ENCODE results near the gene ANO9. TPM values are rescaled to one million over a fixed set of nuclear protein-coding genes. Genes with fewer than 3 reads are reported as not detected.

Gene ANO9
- total RNA-seq, 1 donor from 2014 or later: 0.38 TPM

DNA sequence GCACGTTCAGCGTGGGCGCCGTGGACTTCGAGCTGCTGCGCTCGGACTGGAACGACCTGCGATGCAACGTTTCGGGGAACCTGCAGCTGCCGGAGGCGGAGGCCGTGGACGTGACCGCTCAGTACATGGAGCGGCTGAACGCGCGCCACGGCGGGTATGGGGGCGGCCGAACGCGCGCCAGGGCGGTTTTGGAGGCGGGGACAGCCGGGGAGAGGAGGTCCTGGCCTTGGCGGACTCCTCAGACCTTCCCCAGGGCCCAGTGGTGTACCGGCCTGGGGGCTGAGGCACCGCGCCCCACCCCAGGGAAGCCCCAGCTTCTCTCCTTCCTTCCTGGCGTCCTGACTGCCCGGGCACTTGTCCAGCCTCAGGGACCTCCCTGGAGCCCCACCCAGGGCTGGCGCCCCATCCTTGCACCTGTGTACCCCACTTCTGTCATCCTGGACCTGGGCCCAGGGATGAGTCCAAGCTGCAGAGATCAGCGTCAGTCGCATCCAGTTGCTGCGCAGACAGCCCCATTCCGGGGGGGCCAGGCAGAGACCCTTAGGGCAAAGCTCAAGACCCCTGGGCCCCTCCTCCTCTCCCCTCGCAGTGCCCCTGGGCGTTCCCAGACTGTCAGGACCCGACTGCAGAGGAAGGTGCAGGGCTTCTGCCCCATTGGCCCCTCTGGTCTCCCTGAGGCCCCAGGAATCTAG, 64.5 kb downstream of the ANO9 start:
- intact Hi-C loops (cut with DNase I): no loop called here

DNA sequence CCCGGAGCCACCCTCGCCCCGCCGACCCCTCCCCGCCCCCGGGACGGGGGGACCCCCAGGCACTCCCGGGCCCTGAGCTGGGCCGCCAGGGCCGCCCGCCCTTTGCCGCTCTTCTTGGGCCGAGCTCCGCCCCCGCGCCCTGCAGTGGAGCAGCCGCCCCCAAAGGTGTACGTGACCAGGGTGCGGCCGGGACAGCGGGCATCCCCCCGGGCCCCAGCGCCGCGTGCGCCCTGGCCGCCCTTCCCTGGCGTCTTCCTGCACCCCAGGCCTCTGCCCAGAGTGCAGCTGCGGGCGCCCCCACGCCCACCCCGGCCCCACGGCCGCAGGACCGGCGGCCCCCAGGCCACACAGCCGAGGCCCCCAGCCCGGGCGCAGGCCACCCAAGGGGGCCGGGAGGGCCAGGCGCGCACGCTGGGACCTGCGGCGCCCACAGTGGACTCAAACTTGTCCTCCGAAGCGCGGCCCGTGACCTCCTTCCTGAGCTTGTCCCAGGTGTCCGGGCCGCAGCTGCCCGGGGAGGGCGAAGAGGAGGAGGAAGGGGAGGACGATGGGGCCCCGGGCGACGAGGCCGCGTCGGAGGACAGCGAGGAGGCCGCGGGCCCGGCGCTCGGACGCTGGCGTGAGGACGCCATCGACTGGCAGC, 65.2 kb downstream of the ANO9 start:
- intact Hi-C loops (cut with DNase I): no loop called here
- DNase-seq (ENCODE audit: low spot score): no peak

More for the DNA sequence above, 64.5 kb downstream of the ANO9 start:
- DNase-seq (ENCODE audit: low spot score): no peak

- intact Hi-C loops (cut with DNase I): no loop called here
- no peak for DNase-seq (ENCODE audit: low spot score)
Measured at GRCh38 chr11:375065-376025, 66.5 kb downstream of the ANO9 start.

DNA sequence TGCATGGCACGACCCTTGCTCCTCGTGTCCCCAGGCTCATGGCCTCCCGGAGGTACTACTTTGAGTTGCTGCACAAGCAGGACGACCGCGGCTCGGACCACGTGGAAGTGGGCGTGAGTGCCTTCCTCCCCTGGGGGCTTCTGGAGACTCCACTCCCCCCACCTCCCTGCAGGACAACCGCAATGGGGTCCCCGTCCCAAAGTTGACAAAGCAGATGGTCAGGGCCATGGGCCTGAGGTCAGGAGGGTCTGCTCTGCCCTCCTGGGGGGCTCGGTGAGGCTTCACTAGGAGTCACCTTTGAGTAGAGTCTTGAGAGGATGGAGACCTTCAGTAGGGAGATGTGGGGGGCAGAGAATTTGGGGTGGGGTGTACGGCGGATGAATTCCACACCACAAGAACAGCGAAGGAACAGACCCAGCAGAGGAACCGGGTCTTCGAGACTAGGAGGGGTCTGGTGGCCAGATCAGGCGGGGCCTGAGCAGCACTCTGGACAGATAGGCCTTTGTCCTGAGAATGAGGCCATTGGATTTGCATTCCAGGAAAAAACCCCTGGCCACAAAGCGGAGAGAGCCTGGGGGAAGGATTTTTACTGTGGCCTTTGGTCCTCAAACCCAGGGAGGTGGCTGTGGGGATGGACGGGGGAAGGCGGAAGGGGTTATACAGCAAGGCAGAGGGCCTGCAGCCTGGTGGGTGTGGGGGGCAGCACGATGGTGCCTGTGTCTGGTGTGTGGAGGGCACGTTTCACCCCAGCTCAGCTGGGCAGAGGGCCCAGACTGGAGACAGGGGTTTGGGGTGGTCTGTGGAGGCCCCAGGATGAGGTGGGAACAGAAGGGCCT, 67.9 kb downstream of the ANO9 start:
- intact Hi-C loops (cut with DNase I): no loop called here
- no peak for DNase-seq (ENCODE audit: low spot score)

- DNase-seq (ENCODE audit: low spot score): no peak
- intact Hi-C loops (cut with DNase I): no loop called here
Measured at GRCh38 chr11:372809-373715, 68.7 kb downstream of the ANO9 start.

DNA sequence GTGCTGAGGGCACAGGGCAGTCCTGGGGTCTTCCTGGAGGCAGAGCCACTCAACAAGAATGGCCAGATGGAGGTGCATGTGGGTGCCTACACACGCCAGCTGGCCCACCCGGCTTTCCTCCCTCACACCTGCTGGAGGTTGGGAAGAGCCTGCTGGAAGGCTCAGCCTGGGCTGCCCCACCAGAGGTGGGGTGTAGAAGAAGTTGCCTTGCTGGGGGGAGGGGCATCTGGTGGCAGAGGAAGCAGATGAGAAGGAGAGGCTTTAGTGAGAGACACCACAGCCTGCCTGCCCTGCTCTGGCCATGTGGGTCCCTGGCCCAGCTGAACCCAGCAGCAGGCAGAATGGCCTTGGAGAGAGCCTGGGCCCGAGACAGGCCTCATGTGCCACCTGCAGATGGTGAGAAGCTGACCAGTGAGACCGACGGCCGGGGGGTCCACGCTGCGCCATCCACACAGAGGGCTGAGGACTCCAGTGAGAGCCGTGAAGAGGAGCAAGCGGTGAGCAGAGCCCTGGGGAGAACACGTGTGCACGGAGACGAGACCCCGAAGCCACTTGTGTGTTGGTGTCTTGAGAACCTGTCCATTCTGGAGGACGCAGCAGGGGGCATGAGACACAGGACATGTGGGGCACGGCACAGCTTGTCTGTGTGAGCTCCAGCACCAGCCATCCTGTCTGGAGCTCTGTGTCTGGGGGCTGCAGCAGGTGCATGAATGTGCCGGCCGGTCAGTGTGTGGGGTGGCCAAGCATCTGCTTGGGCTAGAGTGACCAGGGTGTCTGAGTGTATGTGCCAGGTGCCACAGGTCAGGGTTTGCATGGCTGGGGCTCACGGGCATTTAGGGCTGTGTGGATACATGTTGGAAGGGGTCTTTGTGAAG, 69.9 kb downstream of the ANO9 start:
- intact Hi-C loops (cut with DNase I): no loop called here
- DNase-seq (ENCODE audit: low spot score): no peak

DNA sequence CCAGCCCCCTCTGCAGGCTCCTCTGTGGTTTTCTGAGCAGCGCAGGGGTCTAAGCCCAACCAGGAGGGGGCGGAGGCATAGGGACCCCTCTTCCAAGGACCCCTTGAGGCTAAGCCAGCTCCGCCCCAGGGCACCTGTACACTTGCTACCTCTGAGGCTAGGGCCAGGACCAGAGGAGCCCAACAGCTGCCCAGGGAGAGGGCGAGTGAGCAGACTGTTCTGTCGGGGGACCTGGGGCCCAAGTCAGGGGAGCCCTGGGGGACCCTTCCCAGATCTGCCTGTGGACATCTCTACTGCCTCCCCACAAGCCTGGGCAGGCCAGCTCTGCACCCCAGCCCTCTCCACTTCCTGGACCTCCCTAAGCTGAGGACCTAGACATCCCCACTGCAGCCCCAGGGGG, 70.8 kb downstream of the ANO9 start:
- intact Hi-C loops (cut with DNase I): no loop called here
- no peak for DNase-seq (ENCODE audit: low spot score)

DNA sequence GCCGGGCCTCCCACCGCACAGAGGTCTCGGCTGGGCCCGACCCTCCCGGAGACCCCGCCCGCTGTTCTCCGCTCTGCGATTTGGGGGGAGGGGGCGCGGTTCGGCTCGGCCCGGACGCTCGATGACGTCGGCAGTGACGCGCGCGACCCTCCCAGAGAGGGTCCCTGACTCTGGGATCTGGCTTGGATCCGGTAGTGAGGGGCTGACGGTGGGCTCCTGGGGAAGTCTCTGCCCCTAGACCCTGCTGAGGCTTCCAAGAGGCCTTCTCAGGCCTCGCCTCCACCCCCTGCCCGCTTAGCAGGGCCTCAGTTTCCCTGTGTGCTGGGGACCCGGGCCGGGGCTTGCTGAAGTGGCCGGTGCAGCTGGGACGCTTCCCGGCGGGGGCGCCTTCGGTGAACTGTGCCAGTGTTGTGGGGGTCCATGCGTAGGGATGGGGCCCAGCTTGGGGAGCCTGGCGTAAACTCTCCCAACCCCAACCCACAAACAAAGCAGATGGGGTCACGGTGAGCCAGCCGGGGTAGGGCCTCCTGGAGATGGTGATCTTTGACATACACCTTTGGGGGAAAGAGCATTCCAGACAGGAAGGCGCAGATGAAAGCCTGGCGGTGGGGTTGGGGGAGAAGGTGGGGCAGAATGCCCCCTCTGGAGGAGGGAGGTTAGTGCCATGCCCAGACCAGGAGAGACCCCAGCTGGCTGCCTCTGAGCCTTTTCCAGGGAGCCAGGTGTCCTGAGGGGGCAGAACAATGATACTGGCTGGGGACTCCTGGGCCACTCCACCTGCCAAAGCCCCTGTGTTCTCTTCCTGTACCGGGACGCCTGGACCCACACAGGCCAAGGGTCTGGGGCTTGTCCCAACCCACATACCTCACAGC, 71.5 kb downstream of the ANO9 start:
- intact Hi-C loops (cut with DNase I): no loop called here
- no peak for DNase-seq (ENCODE audit: low spot score)

DNA sequence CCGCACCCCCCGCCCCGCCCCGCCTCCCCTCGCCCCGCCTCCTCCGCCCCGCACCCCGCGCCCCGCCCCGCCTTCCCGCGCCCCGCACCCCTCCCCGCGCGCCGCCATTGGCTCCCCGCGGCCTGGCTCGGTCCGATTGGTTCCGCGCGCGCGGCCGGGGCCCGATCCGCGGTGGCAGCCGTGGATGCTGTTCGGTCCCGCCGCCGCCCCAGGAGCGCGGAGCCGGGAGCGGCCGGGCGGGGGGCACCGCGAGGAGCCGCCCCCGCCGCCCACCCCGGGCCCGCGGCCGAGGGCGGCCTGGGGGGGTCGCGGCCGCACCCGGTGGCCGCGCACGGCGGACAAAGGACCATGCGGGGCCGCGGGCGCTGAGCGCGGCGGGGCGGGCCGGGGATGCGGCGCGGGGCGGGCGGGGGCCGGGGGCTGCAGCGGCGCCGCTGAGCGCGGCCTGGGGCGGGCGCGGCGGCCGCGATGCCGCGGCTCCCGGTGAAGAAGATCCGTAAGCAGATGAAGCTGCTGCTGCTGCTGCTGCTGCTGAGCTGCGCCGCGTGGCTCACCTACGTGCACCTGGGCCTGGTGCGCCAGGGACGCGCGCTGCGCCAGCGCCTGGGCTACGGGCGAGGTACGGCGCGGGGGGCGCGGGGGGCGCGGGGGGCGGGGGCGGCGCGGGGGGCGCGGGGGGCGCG, 72.3 kb downstream of the ANO9 start, which contains the start of gene B4GALNT4:
TSS of gene B4GALNT4 (plus strand) at position 164 of the 683 bp plus-strand sequence. CDS start at position 469, 305 bp downstream.
- intact Hi-C loops (cut with DNase I): no loop called here
- no peak for DNase-seq (ENCODE audit: low spot score)

- DNase-seq (ENCODE audit: low spot score): no peak
- intact Hi-C loops (cut with DNase I): no loop called here
Measured at GRCh38 chr11:368414-369335, 73.1 kb downstream of the ANO9 start.

- intact Hi-C loops (cut with DNase I): no loop called here
- no peak for DNase-seq (ENCODE audit: low spot score)
Measured at GRCh38 chr11:367956-368413, 73.8 kb downstream of the ANO9 start.
